DND-41 (cell line): ENCODE measurements around the gene RNF6.

Experiments
- CTCF ChIP-seq: IDR thresholded peaks from 2 replicates; pipeline ENCODE4 v1.5.1; 2012; ENCODE audit warnings: borderline replicate concordance, low read length, moderate library complexity, mild to moderate bottlenecking; ENCODE audit not compliant: poor library complexity, severe bottlenecking; ENCODE audit errors: extremely low read depth
- EZH2 ChIP-seq: IDR thresholded peaks from 3 replicates; pipeline ENCODE4 v1.6.1; 2012; ENCODE audit warnings: borderline replicate concordance, low read depth, mild to moderate bottlenecking, moderate library complexity, low read length, inconsistent platforms; ENCODE audit not compliant: severe bottlenecking

GRCh38 chr13:26230703-26231102 lies 8.6 kb upstream of the RNF6 start:
- no peak for TF ChIP-seq CTCF
- no peak for TF ChIP-seq EZH2
